ENCODE measurements around the gene NEURL3. TPM values are rescaled to one million over a fixed set of nuclear protein-coding genes. Genes with fewer than 3 reads are reported as not detected.
"Not testable (repeated sequence)": the region's sequence is repeated elsewhere in the genome, so short reads cannot be mapped to it uniquely, and the experiment has no call there.

NEURL3 gene
- total RNA-seq (2014; rRNA removed; shearing (Covaris generic)) = not detected in 2 replicates

GRCh38 chr2:96505231-96505889 is at the start of gene NEURL3:
Gene NEURL3, minus strand, starts transcription at chr2:96505357. Its CDS starts 71 bp downstream, at chr2:96505286.
- DNase-seq (ENCODE audit: low spot score) = no peak

GRCh38 chr2:96554293-96555145 is 49.4 kb upstream of the NEURL3 start:
- DNase-seq (ENCODE audit: low spot score) = peak; percentile 37

GRCh38 chr2:96553957-96554292 is 48.8 kb upstream of the NEURL3 start:
- DNase-seq (ENCODE audit: low spot score) = not testable (repeated sequence)

- DNase-seq (ENCODE audit: low spot score) = no peak
Observed at GRCh38 chr2:96553176-96553956, 48.2 kb upstream of the NEURL3 start.

GRCh38 chr2:96552315-96553175 is 47.4 kb upstream of the NEURL3 start:
- no peak for DNase-seq (ENCODE audit: low spot score)

- no peak for DNase-seq (ENCODE audit: low spot score)
Observed at GRCh38 chr2:96551605-96552314, 46.6 kb upstream of the NEURL3 start.

GRCh38 chr2:96550787-96551604 is 45.8 kb upstream of the NEURL3 start:
- no peak for DNase-seq (ENCODE audit: low spot score)

- DNase-seq (ENCODE audit: low spot score) = no peak
Observed at GRCh38 chr2:96549967-96550786, 45.0 kb upstream of the NEURL3 start.

GRCh38 chr2:96549466-96549785 is 44.3 kb upstream of the NEURL3 start:
- DNase-seq (ENCODE audit: low spot score) = no peak

- DNase-seq (ENCODE audit: low spot score) = no peak
Observed at GRCh38 chr2:96548558-96549465, 43.7 kb upstream of the NEURL3 start.

- DNase-seq (ENCODE audit: low spot score) = no peak
Observed at GRCh38 chr2:96547731-96548171, 42.6 kb upstream of the NEURL3 start.

GRCh38 chr2:96547203-96547641 is 42.1 kb upstream of the NEURL3 start:
- DNase-seq (ENCODE audit: low spot score) = no peak

GRCh38 chr2:96546797-96547196 is 41.6 kb upstream of the NEURL3 start:
- no peak for DNase-seq (ENCODE audit: low spot score)

- no peak for DNase-seq (ENCODE audit: low spot score)
Observed at GRCh38 chr2:96546321-96546720, 41.2 kb upstream of the NEURL3 start.

GRCh38 chr2:96542357-96542977 is 37.3 kb upstream of the NEURL3 start:
- DNase-seq (ENCODE audit: low spot score) = no peak

GRCh38 chr2:96541398-96542152 is 36.4 kb upstream of the NEURL3 start:
- no peak for DNase-seq (ENCODE audit: low spot score)

GRCh38 chr2:96540136-96540535 is 35.0 kb upstream of the NEURL3 start:
- no peak for DNase-seq (ENCODE audit: low spot score)
